GM23338 (cell line): ENCODE results near the gene TASOR. TPM values are rescaled to one million over a fixed set of nuclear protein-coding genes. Genes with fewer than 3 reads are reported as not detected.

Experiments used
- ATAC-seq: fragments of 200-7000 bp; cut with Tn5 transposase; 3 replicates; pipeline ENCODE4 v1.9.1; 2020
- DNase-seq: peaks from one replicate; pipeline ENCODE4 v3.0.0-alpha.2; 2015; ENCODE audit warnings: low spot score
- H2AFZ ChIP-seq: fragments of 200-600 bp; sonication (generic); 2 replicates; pipeline ENCODE4 v1.8.0; 2016; ENCODE audit warnings: antibody characterized with exemption, mild to moderate bottlenecking, moderate library complexity
- H3F3A ChIP-seq: fragments of 200-600 bp; sonication (generic); replicated peaks from 2 replicates; pipeline ENCODE4 v1.8.0; 2017; ENCODE audit warnings: antibody characterized with exemption, mixed run types, low read depth
- H3K27ac ChIP-seq: fragments of 200-600 bp; sonication (generic); 2 replicates; pipeline ENCODE4 v1.6.1; 2016; ENCODE audit warnings: low read depth
- H3K27me3 ChIP-seq: fragments of 200-600 bp; sonication (generic); 2 replicates; pipeline ENCODE4 v1.8.0; 2016; ENCODE audit warnings: mild to moderate bottlenecking, mixed run types, moderate library complexity; ENCODE audit not compliant: insufficient read depth
- H3K36me3 ChIP-seq: fragments of 200-600 bp; sonication (generic); 2 replicates; pipeline ENCODE4 v1.8.0; 2016; ENCODE audit warnings: mild to moderate bottlenecking; ENCODE audit not compliant: insufficient read depth
- H3K4me1 ChIP-seq: fragments of 200-600 bp; sonication (generic); 2 replicates; pipeline ENCODE4 v1.8.0; 2016; ENCODE audit warnings: mild to moderate bottlenecking, moderate library complexity; ENCODE audit not compliant: insufficient read depth
- H3K4me2 ChIP-seq: fragments of 200-600 bp; sonication (generic); 2 replicates; pipeline ENCODE4 v1.7.1; 2017; ENCODE audit warnings: mixed run types
- H3K4me3 ChIP-seq: fragments of 200-600 bp; sonication (generic); 2 replicates; pipeline ENCODE4 v1.6.1; 2016; ENCODE audit warnings: mixed run types
- H3K79me2 ChIP-seq: fragments of 200-600 bp; sonication (generic); replicated peaks from 2 replicates; pipeline ENCODE4 v1.8.0; 2017; ENCODE audit warnings: mild to moderate bottlenecking; ENCODE audit not compliant: insufficient read depth
- H3K9me2 ChIP-seq: fragments of 200-600 bp; sonication (generic); 2 replicates; pipeline ENCODE4 v1.8.0; 2017; ENCODE audit not compliant: insufficient read depth
- H4K20me1 ChIP-seq: fragments of 200-600 bp; sonication (generic); replicated peaks from 2 replicates; pipeline ENCODE4 v1.8.0; 2017; ENCODE audit warnings: mild to moderate bottlenecking; ENCODE audit not compliant: insufficient read depth
- H3K27ac Mint-ChIP-seq: 2 replicates; pipeline ENCODE4 v1.8.0; 2020; ENCODE audit warnings: inconsistent platforms, mild to moderate bottlenecking, moderate library complexity, mixed read lengths
- H3K27me3 Mint-ChIP-seq: 3 replicates; pipeline ENCODE4 v1.8.0; 2022; ENCODE audit warnings: low read depth, mild to moderate bottlenecking, moderate library complexity, mixed read lengths, inconsistent platforms; ENCODE audit not compliant: insufficient read depth, poor library complexity
- H3K36me3 Mint-ChIP-seq: 3 replicates; pipeline ENCODE4 v1.8.0; 2021; ENCODE audit warnings: low read depth, mild to moderate bottlenecking, inconsistent platforms, moderate library complexity, mixed read lengths
- H3K4me1 Mint-ChIP-seq: 3 replicates; pipeline ENCODE4 v1.8.0; 2020; ENCODE audit warnings: mild to moderate bottlenecking, inconsistent platforms, mixed read lengths
- H3K4me3 Mint-ChIP-seq: 3 replicates; pipeline ENCODE4 v1.8.0; 2021; ENCODE audit warnings: moderate library complexity, mild to moderate bottlenecking, inconsistent platforms, mixed read lengths
- H3K9me3 Mint-ChIP-seq: 3 replicates; pipeline ENCODE4 v1.8.0; 2020; ENCODE audit warnings: moderate library complexity, mild to moderate bottlenecking, inconsistent platforms, mixed read lengths
- CREB1 ChIP-seq: fragments of 250-450 bp; sonication (Bioruptor Pico); IDR thresholded peaks from 2 replicates; pipeline ENCODE4 v1.5.0; 2020; ENCODE audit warnings: low read depth, mild to moderate bottlenecking, moderate library complexity
- EZH2phosphoT487 ChIP-seq: fragments of 200-600 bp; sonication (generic); IDR thresholded peaks from one replicate; pipeline ENCODE4 v1.8.1; 2018; ENCODE audit warnings: antibody characterized with exemption; ENCODE audit not compliant: unreplicated experiment
- JUNB ChIP-seq: IDR thresholded peaks from one replicate; pipeline ENCODE4 v1.6.1; 2016; ENCODE audit warnings: antibody characterized with exemption; ENCODE audit not compliant: unreplicated experiment
- NANOG ChIP-seq: IDR thresholded peaks from 2 replicates; pipeline ENCODE4 v1.6.1; 2016; ENCODE audit warnings: antibody characterized with exemption, borderline replicate concordance
- STAT1 ChIP-seq: IDR thresholded peaks from one replicate; pipeline ENCODE4 v1.6.1; 2016; ENCODE audit warnings: antibody characterized with exemption; ENCODE audit not compliant: unreplicated experiment
- ZNF331 ChIP-seq: fragments of 250-450 bp; sonication (Bioruptor Pico); IDR thresholded peaks from 2 replicates; pipeline ENCODE4 v1.5.0; 2020; ENCODE audit warnings: low read depth, mild to moderate bottlenecking, moderate library complexity
- polyA plus RNA-seq: library from polyadenylated mRNA; unstranded; fragments of >200 nt; fragmentation: Nextera tagmentation; extraction: Ambion mirVana; gene quantifications from 2 replicates; pipeline ENCODE4 v1.2.1, GENCODE V29; 2016
- total RNA-seq: library from RNA; depleted of rRNA; stranded (reverse); fragments of >200 nt; shearing (Covaris generic); gene quantifications from 2 replicates; pipeline ENCODE4 v1.2.3, GENCODE V29; 2014
- TF ChIP-seq, protein P1 (sequence below): fragments of 250-450 bp; sonication (Bioruptor Pico); IDR thresholded peaks from 2 replicates; pipeline ENCODE4 v1.5.0; 2020; ENCODE audit warnings: mild to moderate bottlenecking, moderate library complexity

The TASOR gene
- total and polyA plus RNA-seq, 2 experiments from 2014 or later, result 14.7 to 53.6 TPM

DNA sequence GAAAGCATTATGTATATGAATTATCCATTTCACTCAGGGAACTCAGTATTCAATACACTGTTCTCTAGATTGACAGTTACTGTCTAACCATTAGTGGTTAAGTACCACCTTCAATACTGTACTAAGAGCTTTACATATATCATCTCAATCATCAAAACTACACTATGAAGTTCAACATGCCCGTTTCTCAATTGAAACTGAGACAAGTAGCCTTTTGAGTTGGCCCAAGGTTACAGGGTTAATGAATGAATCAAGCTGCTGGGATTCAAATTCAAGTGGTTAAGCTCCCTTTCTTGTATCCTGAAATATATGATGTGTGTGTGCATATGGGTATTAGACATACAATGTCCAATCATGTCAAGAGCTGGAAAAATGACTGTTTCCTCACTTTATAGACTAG is 5.8 kb downstream of the TASOR start:
- ATAC-seq, result no peak
- TF ChIP-seq JUNB (no peak), CREB1 (CRISPR knock-in tag) (no peak)

DNA sequence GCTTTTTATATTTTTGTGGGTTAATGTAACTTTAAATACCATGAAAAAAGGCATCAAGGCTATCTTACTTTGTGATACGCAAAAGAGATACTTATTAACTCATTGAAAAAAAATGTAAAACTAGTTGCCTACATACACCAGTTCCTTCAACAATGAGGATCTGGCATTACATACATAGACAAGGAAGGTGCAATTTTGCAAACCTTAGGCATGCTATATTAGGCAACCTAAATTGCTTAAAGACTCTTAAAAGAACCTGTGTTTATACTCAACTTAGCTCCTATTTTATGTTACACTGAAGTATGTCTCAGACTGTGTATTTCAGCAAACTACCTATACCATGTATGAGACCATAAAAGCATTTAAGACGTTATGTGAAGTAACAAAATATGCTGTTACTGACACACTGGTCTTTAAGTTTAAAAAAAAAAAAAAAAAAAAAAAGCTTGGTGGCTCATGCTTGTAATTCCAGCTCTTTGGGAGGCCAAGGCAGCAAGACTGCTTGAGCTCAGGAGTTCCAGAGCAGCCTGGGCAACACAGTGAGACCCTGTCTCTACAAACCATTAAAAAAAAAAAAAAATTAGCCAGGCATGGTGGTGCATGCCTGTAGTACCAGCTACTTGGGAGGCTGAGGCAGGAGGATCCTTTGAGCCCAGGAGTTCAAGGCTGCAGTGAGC is 9.1 kb downstream of the TASOR start:
- no peak overlapping the region for H3K4me3 Mint-ChIP-seq
- no peak for ATAC-seq

More for the DNA sequence above, 5.8 kb downstream of the TASOR start:
- no peaks in the 10 kb centered on the region; the same call in 2 of the 3 replicates for H3K9me3 Mint-ChIP-seq
- H3K27me3 Mint-ChIP-seq, result peaks cover 1% of the 10 kb centered on the region
- H3K36me3 Mint-ChIP-seq, result peaks cover 16% of the 10 kb centered on the region
- H3K27me3 ChIP-seq, result no peaks in the 10 kb centered on the region
- H3K4me2 ChIP-seq, result no peak overlapping the region
- no peaks in the 10 kb centered on the region for H3K9me2 ChIP-seq
- peaks cover 28% of the 10 kb centered on the region for H3K4me1 Mint-ChIP-seq
- H3K36me3 ChIP-seq, result no peaks in the 10 kb centered on the region
- H3K4me3 ChIP-seq, result no peak overlapping the region
- H4K20me1 ChIP-seq, result no peaks in the 10 kb centered on the region; the same call in 1 of the 2 replicates
- no peak overlapping the region for H2AFZ ChIP-seq
- no peak overlapping the region for H3K27ac Mint-ChIP-seq
- no peak for DNase-seq
- no peaks in the 10 kb centered on the region for H3F3A ChIP-seq
- no peak overlapping the region for H3K27ac ChIP-seq
- peaks cover 16% of the 10 kb centered on the region for H3K4me1 ChIP-seq
- peaks cover 57% of the 10 kb centered on the region for H3K79me2 ChIP-seq
- H3K4me3 Mint-ChIP-seq, result no peak overlapping the region

More for the DNA sequence above, 9.1 kb downstream of the TASOR start:
- Histone ChIP-seq H3K4me1 (no peaks in the 10 kb centered on the region), H4K20me1 (no peaks in the 10 kb centered on the region; the same call in 1 of the 2 replicates), H3K4me3 (no peak overlapping the region), H3K27ac (no peak overlapping the region), H3K79me2 (peaks cover 25% of the 10 kb centered on the region), H2AFZ (no peak overlapping the region), H3K27me3 (no peaks in the 10 kb centered on the region), H3F3A (no peaks in the 10 kb centered on the region), H3K4me2 (no peak overlapping the region), H3K9me2 (no peaks in the 10 kb centered on the region), H3K36me3 (peaks cover 19% of the 10 kb centered on the region; the same call in 1 of the 2 replicates)
- no peak for DNase-seq
- TF ChIP-seq EZH2phosphoT487 (no peak), NANOG (no peak), JUNB (no peak), CREB1 (CRISPR knock-in tag) (no peak), ZNF331 (CRISPR knock-in tag) (no peak), STAT1 (no peak)
- TF ChIP-seq, protein P1, sequence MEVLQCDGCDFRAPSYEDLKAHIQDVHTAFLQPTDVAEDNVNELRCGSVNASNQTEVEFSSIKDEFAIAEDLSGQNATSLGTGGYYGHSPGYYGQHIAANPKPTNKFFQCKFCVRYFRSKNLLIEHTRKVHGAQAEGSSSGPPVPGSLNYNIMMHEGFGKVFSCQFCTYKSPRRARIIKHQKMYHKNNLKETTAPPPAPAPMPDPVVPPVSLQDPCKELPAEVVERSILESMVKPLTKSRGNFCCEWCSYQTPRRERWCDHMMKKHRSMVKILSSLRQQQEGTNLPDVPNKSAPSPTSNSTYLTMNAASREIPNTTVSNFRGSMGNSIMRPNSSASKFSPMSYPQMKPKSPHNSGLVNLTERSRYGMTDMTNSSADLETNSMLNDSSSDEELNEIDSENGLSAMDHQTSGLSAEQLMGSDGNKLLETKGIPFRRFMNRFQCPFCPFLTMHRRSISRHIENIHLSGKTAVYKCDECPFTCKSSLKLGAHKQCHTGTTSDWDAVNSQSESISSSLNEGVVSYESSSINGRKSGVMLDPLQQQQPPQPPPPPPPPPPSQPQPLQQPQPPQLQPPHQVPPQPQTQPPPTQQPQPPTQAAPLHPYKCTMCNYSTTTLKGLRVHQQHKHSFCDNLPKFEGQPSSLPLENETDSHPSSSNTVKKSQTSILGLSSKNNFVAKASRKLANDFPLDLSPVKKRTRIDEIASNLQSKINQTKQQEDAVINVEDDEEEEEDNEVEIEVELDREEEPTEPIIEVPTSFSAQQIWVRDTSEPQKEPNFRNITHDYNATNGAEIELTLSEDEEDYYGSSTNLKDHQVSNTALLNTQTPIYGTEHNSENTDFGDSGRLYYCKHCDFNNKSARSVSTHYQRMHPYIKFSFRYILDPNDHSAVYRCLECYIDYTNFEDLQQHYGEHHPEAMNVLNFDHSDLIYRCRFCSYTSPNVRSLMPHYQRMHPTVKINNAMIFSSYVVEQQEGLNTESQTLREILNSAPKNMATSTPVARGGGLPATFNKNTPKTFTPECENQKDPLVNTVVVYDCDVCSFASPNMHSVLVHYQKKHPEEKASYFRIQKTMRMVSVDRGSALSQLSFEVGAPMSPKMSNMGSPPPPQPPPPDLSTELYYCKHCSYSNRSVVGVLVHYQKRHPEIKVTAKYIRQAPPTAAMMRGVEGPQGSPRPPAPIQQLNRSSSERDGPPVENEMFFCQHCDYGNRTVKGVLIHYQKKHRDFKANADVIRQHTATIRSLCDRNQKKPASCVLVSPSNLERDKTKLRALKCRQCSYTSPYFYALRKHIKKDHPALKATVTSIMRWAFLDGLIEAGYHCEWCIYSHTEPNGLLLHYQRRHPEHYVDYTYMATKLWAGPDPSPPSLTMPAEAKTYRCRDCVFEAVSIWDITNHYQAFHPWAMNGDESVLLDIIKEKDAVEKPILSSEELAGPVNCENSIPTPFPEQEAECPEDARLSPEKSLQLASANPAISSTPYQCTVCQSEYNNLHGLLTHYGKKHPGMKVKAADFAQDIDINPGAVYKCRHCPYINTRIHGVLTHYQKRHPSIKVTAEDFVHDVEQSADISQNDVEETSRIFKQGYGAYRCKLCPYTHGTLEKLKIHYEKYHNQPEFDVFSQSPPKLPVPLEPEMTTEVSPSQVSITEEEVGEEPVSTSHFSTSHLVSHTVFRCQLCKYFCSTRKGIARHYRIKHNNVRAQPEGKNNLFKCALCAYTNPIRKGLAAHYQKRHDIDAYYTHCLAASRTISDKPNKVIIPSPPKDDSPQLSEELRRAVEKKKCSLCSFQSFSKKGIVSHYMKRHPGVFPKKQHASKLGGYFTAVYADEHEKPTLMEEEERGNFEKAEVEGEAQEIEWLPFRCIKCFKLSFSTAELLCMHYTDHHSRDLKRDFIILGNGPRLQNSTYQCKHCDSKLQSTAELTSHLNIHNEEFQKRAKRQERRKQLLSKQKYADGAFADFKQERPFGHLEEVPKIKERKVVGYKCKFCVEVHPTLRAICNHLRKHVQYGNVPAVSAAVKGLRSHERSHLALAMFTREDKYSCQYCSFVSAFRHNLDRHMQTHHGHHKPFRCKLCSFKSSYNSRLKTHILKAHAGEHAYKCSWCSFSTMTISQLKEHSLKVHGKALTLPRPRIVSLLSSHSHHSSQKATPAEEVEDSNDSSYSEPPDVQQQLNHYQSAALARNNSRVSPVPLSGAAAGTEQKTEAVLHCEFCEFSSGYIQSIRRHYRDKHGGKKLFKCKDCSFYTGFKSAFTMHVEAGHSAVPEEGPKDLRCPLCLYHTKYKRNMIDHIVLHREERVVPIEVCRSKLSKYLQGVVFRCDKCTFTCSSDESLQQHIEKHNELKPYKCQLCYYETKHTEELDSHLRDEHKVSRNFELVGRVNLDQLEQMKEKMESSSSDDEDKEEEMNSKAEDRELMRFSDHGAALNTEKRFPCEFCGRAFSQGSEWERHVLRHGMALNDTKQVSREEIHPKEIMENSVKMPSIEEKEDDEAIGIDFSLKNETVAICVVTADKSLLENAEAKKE, result no peak
- Mint-ChIP-seq H3K9me3 (no peaks in the 10 kb centered on the region), H3K4me1 (peaks cover 4% of the 10 kb centered on the region; the same call in 2 of the 3 replicates), H3K27ac (no peak overlapping the region), H3K27me3 (peaks cover 1% of the 10 kb centered on the region), H3K36me3 (peaks cover 34% of the 10 kb centered on the region)
